GM18951 (cell line): ENCODE results near the gene PARD3.
"Not testable (repeated sequence)": the region's sequence is repeated elsewhere in the genome, so short reads cannot be mapped to it uniquely, and the experiment has no call there.

Experiments
- POLR2A ChIP-seq: IDR thresholded peaks from 4 replicates; pipeline ENCODE4 v1.6.1; 2011; ENCODE audit warnings: mild to moderate bottlenecking; ENCODE audit not compliant: insufficient read length, insufficient read depth; ENCODE audit errors: extremely low read depth
- in situ Hi-C: fragments of 300-500 bp; cut with MboI; formaldehyde crosslinking; loops from one replicate; pipeline ENCODE4 v1.12.0; 2022; ENCODE audit warnings: low sequenced_read_pairs, mixed read lengths, inconsistent platforms; ENCODE audit not compliant: unreplicated experiment

PARD3 gene

GRCh38 chr10:34762156-34762555 is 52.9 kb downstream of the PARD3 start:
- no peak for TF ChIP-seq POLR2A
- in situ Hi-C loops: no loop called here

GRCh38 chr10:34761453-34761852 is 53.6 kb downstream of the PARD3 start:
- in situ Hi-C loops: no loop called here
- TF ChIP-seq POLR2A: no peak

- TF ChIP-seq POLR2A: no peak
- in situ Hi-C loops: no loop called here
These were observed 54.5 kb downstream of the PARD3 start for GRCh38 chr10:34760606-34761005.

- TF ChIP-seq POLR2A: no peak
- in situ Hi-C loops: no loop called here
These were observed 55.3 kb downstream of the PARD3 start for GRCh38 chr10:34759837-34760215.

- in situ Hi-C loops: no loop called here
- no peak for TF ChIP-seq POLR2A
These were observed 55.8 kb downstream of the PARD3 start for GRCh38 chr10:34759161-34759836.

GRCh38 chr10:34758447-34758996 is 56.6 kb downstream of the PARD3 start:
- no peak for TF ChIP-seq POLR2A
- in situ Hi-C loops: no loop called here

GRCh38 chr10:34757933-34758332 is 57.2 kb downstream of the PARD3 start:
- in situ Hi-C loops: no loop called here
- TF ChIP-seq POLR2A: no peak

GRCh38 chr10:34757181-34757580 is 57.9 kb downstream of the PARD3 start:
- in situ Hi-C loops: not testable (repeated sequence)

- in situ Hi-C loops: no loop called here
- TF ChIP-seq POLR2A: no peak
These were observed 58.5 kb downstream of the PARD3 start for GRCh38 chr10:34756584-34756983.

GRCh38 chr10:34753014-34753757 is 61.9 kb downstream of the PARD3 start:
- in situ Hi-C loops: no loop called here
- no peak for TF ChIP-seq POLR2A

GRCh38 chr10:34751272-34751671 is 63.8 kb downstream of the PARD3 start:
- no peak for TF ChIP-seq POLR2A
- in situ Hi-C loops: no loop called here

GRCh38 chr10:34750795-34751194 is 64.3 kb downstream of the PARD3 start:
- in situ Hi-C loops: not testable (repeated sequence)

GRCh38 chr10:34748767-34749166 is 66.3 kb downstream of the PARD3 start:
- in situ Hi-C loops: no loop called here
- TF ChIP-seq POLR2A: no peak

- in situ Hi-C loops: no loop called here
- no peak for TF ChIP-seq POLR2A
These were observed 66.7 kb downstream of the PARD3 start for GRCh38 chr10:34748357-34748756.

- TF ChIP-seq POLR2A: no peak
- in situ Hi-C loops: no loop called here
These were observed 69.0 kb downstream of the PARD3 start for GRCh38 chr10:34746094-34746493.

GRCh38 chr10:34745244-34745643 is 69.9 kb downstream of the PARD3 start:
- in situ Hi-C loops: no loop called here
- TF ChIP-seq POLR2A: no peak
